SK-N-SH treated with all-trans-retinoic acid at 6 μM for 48 hours (cell line): ENCODE measurements around the gene UBR1.

Experiments
- ISL1 ChIP-seq: fragments of 250-450 bp; sonication (Bioruptor Pico); IDR thresholded peaks from 2 replicates; pipeline ENCODE4 v2.1.2; 2022; ENCODE audit warnings: mild to moderate bottlenecking, moderate library complexity
- SNAI2 ChIP-seq: fragments of 250-450 bp; sonication (Bioruptor Pico); IDR thresholded peaks from 2 replicates; pipeline ENCODE4 v1.5.0; 2020; ENCODE audit warnings: mild to moderate bottlenecking, moderate library complexity
- TSHZ2 ChIP-seq: fragments of 250-450 bp; sonication (Bioruptor Pico); IDR thresholded peaks from 2 replicates; pipeline ENCODE4 v1.5.0; 2020; ENCODE audit warnings: mild to moderate bottlenecking, moderate library complexity
- ZFP3 ChIP-seq: fragments of 250-450 bp; sonication (Bioruptor Pico); IDR thresholded peaks from 2 replicates; pipeline ENCODE4 v1.5.0; 2020; ENCODE audit warnings: mild to moderate bottlenecking, moderate library complexity
- ZFP30 ChIP-seq: fragments of 450-650 bp; formaldehyde crosslinking; IDR thresholded peaks from 2 replicates; pipeline ENCODE4 v1.5.0; 2022; ENCODE audit warnings: mild to moderate bottlenecking, moderate library complexity
- ZNF8 ChIP-seq: fragments of 450-650 bp; formaldehyde crosslinking; IDR thresholded peaks from 2 replicates; pipeline ENCODE4 v1.5.0; 2020; ENCODE audit warnings: mild to moderate bottlenecking, moderate library complexity
- TF ChIP-seq, protein P1 (sequence below): fragments of 250-450 bp; sonication (Bioruptor Pico); IDR thresholded peaks from 2 replicates; pipeline ENCODE4 v1.8.0; 2021; ENCODE audit warnings: low read depth, mild to moderate bottlenecking, moderate library complexity, borderline replicate concordance

DNA sequence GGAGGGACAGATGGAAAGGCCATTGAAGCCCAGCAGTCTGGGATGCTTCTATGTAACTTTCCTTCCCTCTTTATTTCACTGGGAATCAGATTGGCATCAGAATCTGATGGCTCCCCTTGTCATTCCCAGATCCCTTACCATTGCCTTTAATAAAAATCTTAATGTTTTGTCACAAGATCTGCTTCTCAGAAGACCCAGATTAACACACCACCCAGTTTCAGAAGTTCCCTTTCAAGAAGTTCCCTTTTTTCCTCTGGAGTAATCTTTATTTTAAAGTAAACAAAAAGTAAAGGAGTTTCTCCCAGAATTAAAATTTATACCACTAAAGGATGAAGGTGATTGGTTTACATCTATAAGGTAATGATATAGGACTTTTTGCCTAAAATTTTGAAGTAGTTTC is 76.4 kb downstream of the UBR1 start:
- no peak for TF ChIP-seq ISL1
- no peak for TF ChIP-seq ZNF8 (CRISPR knock-in tag)
- TF ChIP-seq TSHZ2 (CRISPR knock-in tag), result no peak
- no peak for TF ChIP-seq ZFP30 (CRISPR knock-in tag)
- no peak for TF ChIP-seq ZFP3 (CRISPR knock-in tag)
- TF ChIP-seq SNAI2 (CRISPR knock-in tag), result no peak
- TF ChIP-seq, protein P1, sequence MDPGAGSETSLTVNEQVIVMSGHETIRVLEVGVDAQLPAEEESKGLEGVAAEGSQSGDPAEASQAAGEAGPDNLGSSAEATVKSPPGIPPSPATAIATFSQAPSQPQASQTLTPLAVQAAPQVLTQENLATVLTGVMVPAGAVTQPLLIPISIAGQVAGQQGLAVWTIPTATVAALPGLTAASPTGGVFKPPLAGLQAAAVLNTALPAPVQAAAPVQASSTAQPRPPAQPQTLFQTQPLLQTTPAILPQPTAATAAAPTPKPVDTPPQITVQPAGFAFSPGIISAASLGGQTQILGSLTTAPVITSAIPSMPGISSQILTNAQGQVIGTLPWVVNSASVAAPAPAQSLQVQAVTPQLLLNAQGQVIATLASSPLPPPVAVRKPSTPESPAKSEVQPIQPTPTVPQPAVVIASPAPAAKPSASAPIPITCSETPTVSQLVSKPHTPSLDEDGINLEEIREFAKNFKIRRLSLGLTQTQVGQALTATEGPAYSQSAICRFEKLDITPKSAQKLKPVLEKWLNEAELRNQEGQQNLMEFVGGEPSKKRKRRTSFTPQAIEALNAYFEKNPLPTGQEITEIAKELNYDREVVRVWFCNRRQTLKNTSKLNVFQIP (CRISPR knock-in tag), result no peak
